Muscle layer of duodenum (tissue), 2 donors: ENCODE results near the gene CCK.

Experiments used
- H3K27ac ChIP-seq: one replicate; pipeline ENCODE4 v1.7.0; 2013; ENCODE audit warnings: mild to moderate bottlenecking, low read length
- H3K27me3 ChIP-seq: one replicate; pipeline ENCODE4 v1.7.0; 2013; ENCODE audit warnings: low read depth, mild to moderate bottlenecking, control low read depth, low read length
- H3K36me3 ChIP-seq, 2 donors: one replicate each; pipeline ENCODE4 v1.7.0; 2013; ENCODE audit warnings: low read length in 2 of 2, control low read depth in 1 of 2, mild to moderate bottlenecking in 1 of 2; ENCODE audit not compliant: insufficient read depth in 2 of 2, control insufficient read depth in 1 of 2
- H3K4me1 ChIP-seq, 2 donors: one replicate each; pipeline ENCODE4 v1.7.0; 2013; ENCODE audit warnings: low read length in 2 of 2, mild to moderate bottlenecking in 2 of 2, control low read depth in 1 of 2, moderate library complexity in 1 of 2; ENCODE audit not compliant: insufficient read depth in 2 of 2, control insufficient read depth in 1 of 2
- H3K4me3 ChIP-seq, 2 donors: one replicate each; pipeline ENCODE4 v1.7.0; 2013; ENCODE audit warnings: low read length in 2 of 2, low read depth in 1 of 2, mild to moderate bottlenecking in 1 of 2
- H3K9me3 ChIP-seq, 2 donors: one replicate each; pipeline ENCODE4 v1.7.0; 2013; ENCODE audit warnings: low read length in 2 of 2, control low read depth in 1 of 2, mild to moderate bottlenecking in 1 of 2; ENCODE audit not compliant: control insufficient read depth in 1 of 2
- donor health status: healthy.

The CCK gene, protein sequence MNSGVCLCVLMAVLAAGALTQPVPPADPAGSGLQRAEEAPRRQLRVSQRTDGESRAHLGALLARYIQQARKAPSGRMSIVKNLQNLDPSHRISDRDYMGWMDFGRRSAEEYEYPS

DNA sequence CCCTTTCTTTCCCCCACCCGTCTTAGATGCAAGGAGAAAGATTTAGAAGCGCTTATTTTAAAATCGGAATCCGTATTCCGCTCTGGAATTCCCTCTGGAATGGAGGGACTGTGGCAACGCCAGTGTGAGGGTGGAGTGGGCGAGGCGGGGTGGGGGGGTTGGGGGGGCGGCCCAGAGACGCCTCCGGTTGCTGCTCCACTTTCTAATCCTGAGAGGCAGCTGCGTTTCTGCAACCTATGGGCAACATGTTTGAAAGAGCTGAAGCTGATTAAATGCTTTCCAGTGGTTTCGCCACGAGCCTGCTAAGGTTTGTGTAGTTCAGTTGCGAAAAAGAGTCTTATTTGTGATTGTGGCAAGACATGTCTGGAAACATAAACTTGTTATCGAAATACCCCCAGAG lies at the start of gene CCK:
Gene CCK, minus strand, starts transcription at position 101 of the 400 bp plus-strand sequence. CDS start 2,555 bp downstream, outside the sequence.
- H3K36me3 ChIP-seq, result no peaks in the 10 kb centered on the region
- peaks cover 0 to 30% of the 10 kb centered on the region in 2 donors for H3K4me1 ChIP-seq
- peak within 1 kb of the TSS in 1 of 2 donors; percentile 60 for H3K4me3 ChIP-seq
- no peaks in the 10 kb centered on the region for H3K9me3 ChIP-seq
- H3K27me3 ChIP-seq, result peaks cover 32% of the 10 kb centered on the region
- no peak within 1 kb of the TSS for H3K27ac ChIP-seq

DNA sequence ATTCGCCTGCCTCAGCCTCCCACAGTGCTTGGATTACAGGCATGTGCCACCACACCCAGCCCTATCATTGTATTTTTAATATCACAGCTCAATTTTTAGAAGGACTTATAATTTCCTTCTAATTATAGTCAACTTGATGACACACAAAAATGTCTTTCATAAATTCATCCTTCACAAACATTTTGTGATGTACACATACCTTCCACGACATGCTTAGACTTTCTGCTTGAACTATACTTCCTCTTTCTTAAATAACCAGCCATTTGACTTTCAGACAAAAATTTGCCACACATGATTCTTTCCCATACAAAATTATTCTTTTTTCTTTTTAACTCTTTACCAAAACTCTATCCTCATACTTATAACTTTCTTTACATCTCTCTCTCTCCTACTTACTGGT lies 48.4 kb upstream of the CCK start:
- no peaks in the 10 kb centered on the region for H3K36me3 ChIP-seq
- no peak overlapping the region for H3K27ac ChIP-seq
- H3K4me1 ChIP-seq, result no peaks in the 10 kb centered on the region
- H3K27me3 ChIP-seq, result no peaks in the 10 kb centered on the region
- H3K9me3 ChIP-seq, result peaks cover 0 to 9% of the 10 kb centered on the region in 2 donors
- H3K4me3 ChIP-seq, result no peak overlapping the region

DNA sequence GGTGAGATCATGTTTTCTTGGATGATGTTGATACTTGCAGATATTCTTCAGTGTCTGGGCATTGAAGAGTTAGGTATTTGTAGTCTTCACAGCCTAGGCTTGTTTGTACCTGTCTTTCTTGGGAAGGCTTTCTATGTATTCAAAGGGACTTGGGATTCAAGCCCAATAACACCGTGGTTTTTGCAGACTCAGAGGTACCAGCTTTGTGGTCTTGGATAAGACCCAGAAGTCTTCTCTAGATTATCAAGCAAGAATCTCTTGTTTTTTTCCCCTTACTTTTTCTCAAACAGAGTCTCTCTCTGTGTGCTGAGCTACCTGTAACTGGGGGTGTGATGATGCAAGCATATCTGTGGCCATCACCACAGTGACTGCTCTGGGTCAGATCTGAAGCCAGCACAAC lies 42.7 kb upstream of the CCK start:
- no peaks in the 10 kb centered on the region for H3K36me3 ChIP-seq
- no peaks in the 10 kb centered on the region for H3K9me3 ChIP-seq
- no peak overlapping the region for H3K27ac ChIP-seq
- no peaks in the 10 kb centered on the region for H3K27me3 ChIP-seq
- no peak overlapping the region for H3K4me3 ChIP-seq
- H3K4me1 ChIP-seq, result no peaks in the 10 kb centered on the region

DNA sequence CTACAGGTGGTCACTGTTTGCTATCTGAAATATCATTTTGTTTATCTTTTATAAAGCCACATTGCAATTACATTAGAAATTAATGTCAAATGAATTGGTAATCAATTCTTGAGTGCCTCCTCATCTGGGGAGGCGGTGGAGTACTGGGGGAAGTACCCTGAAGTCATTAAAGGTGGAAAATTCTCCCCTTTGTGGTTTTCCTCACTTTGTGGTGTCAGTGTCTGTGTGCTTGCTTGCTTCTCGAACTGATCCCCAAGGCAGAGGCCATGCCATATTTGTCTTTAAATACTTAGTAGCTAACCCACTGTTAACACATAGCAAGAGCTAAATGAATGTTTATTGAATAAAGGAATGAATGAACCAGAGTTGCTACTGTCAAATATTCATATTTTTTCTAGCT lies 40.5 kb upstream of the CCK start:
- H3K4me1 ChIP-seq, result no peaks in the 10 kb centered on the region
- H3K9me3 ChIP-seq, result no peaks in the 10 kb centered on the region
- no peak overlapping the region for H3K4me3 ChIP-seq
- no peaks in the 10 kb centered on the region for H3K27me3 ChIP-seq
- H3K27ac ChIP-seq, result no peak overlapping the region
- no peaks in the 10 kb centered on the region for H3K36me3 ChIP-seq

DNA sequence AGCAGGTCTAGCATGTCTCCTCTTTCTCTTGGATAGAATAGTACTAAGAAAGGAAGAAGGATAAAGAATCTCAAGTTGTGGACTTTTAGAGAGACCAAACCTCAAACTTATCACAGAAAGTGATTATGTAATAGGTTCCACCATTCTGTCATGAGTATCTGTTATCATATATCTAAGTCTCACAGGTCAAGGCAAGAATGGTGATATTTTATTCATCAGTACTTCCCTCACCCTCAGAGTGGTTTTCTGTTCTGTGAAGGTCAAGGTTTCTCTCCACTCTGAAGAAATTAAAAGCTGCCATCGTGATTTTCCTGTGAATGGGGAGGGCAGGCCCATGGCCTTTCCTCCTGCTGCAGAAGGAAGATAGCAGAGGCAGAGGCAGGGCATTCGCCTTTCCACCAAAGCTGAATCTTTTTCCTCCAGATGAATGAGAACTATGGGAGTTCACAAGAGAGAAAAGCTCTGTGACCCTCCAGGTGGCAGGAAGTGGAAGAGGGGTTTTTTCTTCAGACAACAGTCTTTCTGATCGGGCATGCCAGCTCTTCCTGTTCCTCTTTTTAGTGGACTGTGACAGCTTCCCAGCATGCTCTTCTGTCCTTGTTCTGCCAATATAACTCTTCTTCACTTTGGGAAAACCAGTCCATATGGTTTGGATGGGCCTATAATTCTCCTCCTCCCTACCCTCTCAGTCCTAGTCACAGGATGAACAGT lies 37.1 kb upstream of the CCK start:
- H3K27ac ChIP-seq, result no peak overlapping the region
- no peaks in the 10 kb centered on the region for H3K9me3 ChIP-seq
- H3K4me3 ChIP-seq, result no peak overlapping the region
- H3K36me3 ChIP-seq, result no peaks in the 10 kb centered on the region
- H3K4me1 ChIP-seq, result no peaks in the 10 kb centered on the region
- no peaks in the 10 kb centered on the region for H3K27me3 ChIP-seq

DNA sequence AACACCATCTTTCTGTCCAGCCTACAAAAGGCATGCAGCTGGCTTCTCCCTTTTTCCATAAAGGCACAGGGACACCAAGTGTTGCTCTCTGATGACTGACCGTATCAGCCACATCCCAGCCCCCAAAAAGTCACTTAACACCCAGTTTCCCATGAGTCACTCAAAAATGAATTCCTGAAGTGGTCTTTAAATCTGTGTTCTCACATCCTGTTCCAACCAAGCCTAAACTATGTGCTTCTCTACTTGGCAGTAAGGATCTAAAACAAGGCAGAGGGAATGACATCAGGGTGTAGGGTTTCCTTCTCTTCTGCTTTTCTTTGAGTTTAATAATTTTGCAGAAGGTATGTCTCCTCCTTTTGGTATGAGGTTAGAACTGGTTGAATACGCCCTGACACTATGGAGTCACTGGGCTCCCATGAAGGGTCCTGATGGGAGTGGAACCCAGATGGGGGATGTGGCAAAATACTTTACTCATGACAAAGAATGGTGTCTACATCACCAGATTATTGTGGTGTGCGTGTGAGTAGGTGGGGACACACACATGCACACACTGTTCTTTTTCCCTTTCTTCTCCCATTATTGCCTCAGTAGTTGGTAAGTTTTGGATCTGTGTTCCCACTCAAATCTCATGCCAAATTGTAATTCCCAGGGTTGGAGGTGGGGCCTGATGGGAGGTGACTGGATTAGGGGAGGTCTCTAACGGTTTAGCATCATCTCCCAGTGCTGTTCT lies 35.6 kb upstream of the CCK start:
- Histone ChIP-seq H3K27ac (no peak overlapping the region), H3K36me3 (no peaks in the 10 kb centered on the region), H3K4me3 (no peak overlapping the region), H3K27me3 (no peaks in the 10 kb centered on the region), H3K9me3 (no peaks in the 10 kb centered on the region), H3K4me1 (no peaks in the 10 kb centered on the region)

DNA sequence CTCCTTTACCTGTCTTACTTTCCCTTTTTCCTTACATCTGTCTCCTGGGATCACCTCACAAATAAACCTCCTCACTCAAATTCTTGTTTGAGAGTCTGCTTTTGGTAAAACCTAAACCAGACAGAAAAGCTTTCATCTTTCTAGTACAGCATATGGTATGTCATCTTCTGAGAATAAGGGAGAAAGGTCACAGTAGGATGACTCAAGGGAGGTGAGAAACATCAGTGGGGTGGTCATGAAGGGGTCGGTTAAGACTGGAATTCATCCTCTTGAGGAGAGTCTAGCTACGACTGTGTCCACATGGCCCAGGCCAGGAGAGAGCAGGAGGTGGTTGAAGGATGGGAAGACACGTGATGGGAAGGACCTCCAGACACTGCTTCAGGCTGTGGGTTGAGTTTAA lies 34.8 kb upstream of the CCK start:
- Histone ChIP-seq H3K36me3 (no peaks in the 10 kb centered on the region), H3K4me1 (no peaks in the 10 kb centered on the region), H3K27me3 (no peaks in the 10 kb centered on the region), H3K9me3 (no peaks in the 10 kb centered on the region), H3K4me3 (no peak overlapping the region), H3K27ac (no peak overlapping the region)

DNA sequence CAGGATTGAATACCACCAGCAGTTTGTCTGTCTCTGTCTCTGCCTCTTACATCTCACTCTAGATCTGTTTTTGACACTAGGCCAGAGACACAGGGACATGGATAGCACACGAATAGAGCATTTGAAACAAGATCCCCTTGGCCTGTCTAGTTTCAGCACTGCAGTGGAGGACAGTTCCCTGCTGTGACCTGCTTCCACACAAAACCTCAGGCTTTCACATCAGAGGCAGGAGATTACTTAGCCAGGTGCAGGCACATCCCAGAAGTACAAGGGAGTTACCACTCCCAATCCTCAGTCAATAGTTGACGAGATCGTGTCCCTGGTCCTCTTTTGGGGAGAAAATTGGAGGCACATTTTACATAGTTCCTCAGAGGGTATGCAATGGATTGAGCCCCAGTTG lies 34.0 kb upstream of the CCK start:
- no peaks in the 10 kb centered on the region for H3K27me3 ChIP-seq
- H3K36me3 ChIP-seq, result no peaks in the 10 kb centered on the region
- H3K9me3 ChIP-seq, result no peaks in the 10 kb centered on the region
- H3K4me1 ChIP-seq, result no peaks in the 10 kb centered on the region
- no peak overlapping the region for H3K27ac ChIP-seq
- no peak overlapping the region for H3K4me3 ChIP-seq

DNA sequence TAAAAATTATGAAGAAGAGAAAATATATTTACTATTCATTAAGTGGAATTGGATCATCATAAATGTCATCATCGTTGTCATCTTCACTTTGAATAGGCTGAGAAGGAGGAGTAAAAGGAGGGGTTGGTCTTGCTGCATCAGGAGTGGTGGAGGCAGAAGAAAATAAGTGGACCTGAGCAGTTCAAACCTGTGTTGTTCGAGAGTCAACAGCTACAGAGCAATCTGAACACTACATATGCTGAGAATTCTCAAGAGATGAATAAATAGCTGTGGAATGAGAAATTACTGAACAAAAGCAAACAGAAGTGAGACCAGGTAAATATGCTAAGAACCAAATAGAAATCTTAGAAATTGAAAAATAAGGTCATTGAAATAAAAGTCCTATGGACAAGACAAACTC lies 32.3 kb upstream of the CCK start:
- Histone ChIP-seq H3K27ac (no peak overlapping the region), H3K4me3 (no peak overlapping the region), H3K27me3 (no peaks in the 10 kb centered on the region), H3K9me3 (no peaks in the 10 kb centered on the region), H3K4me1 (no peaks in the 10 kb centered on the region), H3K36me3 (no peaks in the 10 kb centered on the region)

DNA sequence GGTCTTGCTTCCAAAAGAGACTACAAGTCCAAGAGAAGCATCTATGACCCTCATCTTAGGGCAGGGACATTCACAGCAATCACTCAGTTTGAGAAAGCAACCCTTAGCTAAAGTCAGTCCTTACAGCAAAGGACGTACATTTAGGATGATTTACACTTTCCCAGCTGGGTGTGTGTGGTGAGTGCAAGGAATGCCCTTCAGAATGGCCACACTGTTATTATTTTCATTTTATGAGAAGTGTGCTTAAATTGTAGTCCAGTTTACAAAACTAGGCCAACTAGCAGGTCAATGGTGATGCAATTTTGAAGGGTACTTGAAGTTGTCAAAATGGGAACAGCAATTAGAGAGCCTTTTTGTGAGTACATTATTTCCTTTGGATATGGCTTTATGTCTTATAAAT lies 26.0 kb upstream of the CCK start:
- no peaks in the 10 kb centered on the region for H3K36me3 ChIP-seq
- H3K27ac ChIP-seq, result no peak overlapping the region
- no peaks in the 10 kb centered on the region for H3K9me3 ChIP-seq
- no peaks in the 10 kb centered on the region for H3K27me3 ChIP-seq
- no peak overlapping the region for H3K4me3 ChIP-seq
- no peaks in the 10 kb centered on the region for H3K4me1 ChIP-seq

DNA sequence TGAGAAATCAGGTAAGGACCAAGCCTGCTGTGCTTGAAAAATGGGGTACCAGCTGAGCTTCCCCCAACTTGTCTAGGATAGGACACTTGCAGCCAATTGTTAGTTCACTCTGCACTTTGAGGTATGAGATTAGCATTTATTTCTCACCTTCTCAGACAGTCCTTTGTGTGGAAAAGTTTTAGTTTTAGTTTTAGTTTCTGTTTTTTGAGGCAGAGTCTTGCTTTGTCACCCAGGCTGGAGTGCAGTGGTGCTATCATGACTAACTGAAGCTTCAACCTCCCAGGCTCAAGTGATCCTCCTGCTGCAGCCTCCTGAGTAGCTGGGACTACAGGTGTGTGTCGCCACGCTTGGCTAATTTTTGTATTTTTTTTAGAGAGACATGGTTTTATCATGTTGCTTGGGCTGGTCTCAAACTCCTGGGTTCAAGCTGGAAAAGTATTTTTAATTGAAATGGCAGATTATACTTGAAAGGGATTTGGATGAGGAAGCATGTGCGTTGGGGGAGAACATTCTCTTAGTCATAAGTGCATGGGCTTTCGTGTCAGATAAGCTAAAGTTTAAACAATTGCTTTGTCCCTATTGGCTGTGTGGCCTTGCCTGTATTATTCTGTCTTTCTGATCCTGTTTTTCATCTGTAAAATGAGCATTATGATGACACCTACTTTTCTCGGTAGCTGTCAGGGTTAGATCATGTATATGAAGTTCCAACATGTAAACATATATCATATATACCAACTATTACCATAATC lies 25.2 kb upstream of the CCK start:
- Histone ChIP-seq H3K9me3 (no peaks in the 10 kb centered on the region), H3K4me1 (no peaks in the 10 kb centered on the region), H3K27ac (no peak overlapping the region), H3K27me3 (no peaks in the 10 kb centered on the region), H3K4me3 (no peak overlapping the region), H3K36me3 (no peaks in the 10 kb centered on the region)
